ENCODE results near the gene AP1S1. TPM values are rescaled to one million over a fixed set of nuclear protein-coding genes. Genes with fewer than 3 reads are reported as not detected.
A peak's percentile ranks its signal among the peaks of the same experiment; 100 is the strongest.

The AP1S1 gene
- total and polyA plus RNA-seq, 2 of the 13 experiments (the other 11 are each of a cell fraction or from before 2014, with no cell fraction given): 57.5 to 68.1 TPM

- TF ChIP-seq, protein P1, sequence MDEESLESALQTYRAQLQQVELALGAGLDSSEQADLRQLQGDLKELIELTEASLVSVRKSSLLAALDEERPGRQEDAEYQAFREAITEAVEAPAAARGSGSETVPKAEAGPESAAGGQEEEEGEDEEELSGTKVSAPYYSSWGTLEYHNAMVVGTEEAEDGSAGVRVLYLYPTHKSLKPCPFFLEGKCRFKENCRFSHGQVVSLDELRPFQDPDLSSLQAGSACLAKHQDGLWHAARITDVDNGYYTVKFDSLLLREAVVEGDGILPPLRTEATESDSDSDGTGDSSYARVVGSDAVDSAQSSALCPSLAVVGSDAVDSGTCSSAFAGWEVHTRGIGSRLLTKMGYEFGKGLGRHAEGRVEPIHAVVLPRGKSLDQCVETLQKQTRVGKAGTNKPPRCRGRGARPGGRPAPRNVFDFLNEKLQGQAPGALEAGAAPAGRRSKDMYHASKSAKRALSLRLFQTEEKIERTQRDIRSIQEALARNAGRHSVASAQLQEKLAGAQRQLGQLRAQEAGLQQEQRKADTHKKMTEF (CRISPR knock-in tag; IDR thresholded peaks at IDR 0.05): peak; percentile 30; the same call in 1 of the 2 replicates
- TF ChIP-seq KDM5A (IDR thresholded peaks at IDR 0.05; ENCODE audit: borderline replicate concordance, low read length) (peak; percentile 70; the same call in 1 of the 2 replicates), NBN (conservative IDR thresholded peaks at IDR 0.05) (no peak), ZNF619 (CRISPR knock-in tag; IDR thresholded peaks at IDR 0.05) (no peak), CENPT (CRISPR knock-in tag; IDR thresholded peaks at IDR 0.05; ENCODE audit: low read depth) (no peak), ZZZ3 (CRISPR knock-in tag; IDR thresholded peaks at IDR 0.05; ENCODE audit: borderline replicate concordance) (no peak), ZNF12 (CRISPR knock-in tag; IDR thresholded peaks at IDR 0.05) (no peak), ZNF383 (CRISPR knock-in tag; IDR thresholded peaks at IDR 0.05; ENCODE audit: borderline replicate concordance) (no peak), PCBP1 (IDR thresholded peaks at IDR 0.05; ENCODE audit: borderline replicate concordance, low read depth, low read length) (0 out of 2 replicates have a peak, but pooled peaks have one; percentile 12), BHLHE40 (IDR thresholded peaks at IDR 0.05; ENCODE audit: low read length) (peak; percentile 14; the same call in 1 of the 2 replicates), FOXA1 (IDR thresholded peaks at IDR 0.05) (no peak), FOXA1 (CRISPR knock-in tag; IDR thresholded peaks at IDR 0.05) (no peak), KLF16 (CRISPR knock-in tag; IDR thresholded peaks at IDR 0.05) (peak in 1 of 2 experiments; percentile 41; a peak in 1 of 4 replicates), ZNF670 (CRISPR knock-in tag; IDR thresholded peaks at IDR 0.05; ENCODE audit: borderline replicate concordance) (no peak), SAP130 (CRISPR knock-in tag; IDR thresholded peaks at IDR 0.05; ENCODE audit: low read depth) (peak; percentile 83), REL (CRISPR knock-in tag; conservative IDR thresholded peaks at IDR 0.05) (0 out of 2 replicates have a peak, but pooled peaks have one; percentile 16), TBX2 (CRISPR knock-in tag; IDR thresholded peaks at IDR 0.05; ENCODE audit: borderline replicate concordance) (peak; percentile 45; the same call in 1 of the 2 replicates), ZNF331 (CRISPR knock-in tag; IDR thresholded peaks at IDR 0.05) (0 out of 2 replicates have a peak, but pooled peaks have one; percentile 36), NONO (IDR thresholded peaks at IDR 0.05) (no peak), NONO (CRISPR knock-in tag; conservative IDR thresholded peaks at IDR 0.05) (peak; percentile 81), NFIB (CRISPR knock-in tag; IDR thresholded peaks at IDR 0.05; ENCODE audit: borderline replicate concordance) (no peak), ETV5 (CRISPR knock-in tag; IDR thresholded peaks at IDR 0.05; ENCODE audit: borderline replicate concordance) (peak; percentile 12; the same call in 1 of the 2 replicates), ZC3H13 (CRISPR knock-in tag; IDR thresholded peaks at IDR 0.05) (peak; percentile 40; the same call in 1 of the 2 replicates), ZNF124 (CRISPR knock-in tag; IDR thresholded peaks at IDR 0.05) (0 out of 2 replicates have a peak, but pooled peaks have one; percentile 24)
- TF ChIP-seq, protein P2, sequence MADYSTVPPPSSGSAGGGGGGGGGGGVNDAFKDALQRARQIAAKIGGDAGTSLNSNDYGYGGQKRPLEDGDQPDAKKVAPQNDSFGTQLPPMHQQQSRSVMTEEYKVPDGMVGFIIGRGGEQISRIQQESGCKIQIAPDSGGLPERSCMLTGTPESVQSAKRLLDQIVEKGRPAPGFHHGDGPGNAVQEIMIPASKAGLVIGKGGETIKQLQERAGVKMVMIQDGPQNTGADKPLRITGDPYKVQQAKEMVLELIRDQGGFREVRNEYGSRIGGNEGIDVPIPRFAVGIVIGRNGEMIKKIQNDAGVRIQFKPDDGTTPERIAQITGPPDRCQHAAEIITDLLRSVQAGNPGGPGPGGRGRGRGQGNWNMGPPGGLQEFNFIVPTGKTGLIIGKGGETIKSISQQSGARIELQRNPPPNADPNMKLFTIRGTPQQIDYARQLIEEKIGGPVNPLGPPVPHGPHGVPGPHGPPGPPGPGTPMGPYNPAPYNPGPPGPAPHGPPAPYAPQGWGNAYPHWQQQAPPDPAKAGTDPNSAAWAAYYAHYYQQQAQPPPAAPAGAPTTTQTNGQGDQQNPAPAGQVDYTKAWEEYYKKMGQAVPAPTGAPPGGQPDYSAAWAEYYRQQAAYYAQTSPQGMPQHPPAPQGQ (CRISPR knock-in tag; IDR thresholded peaks at IDR 0.05; ENCODE audit: borderline replicate concordance): no peak
These were observed at the start of gene AP1S1 (continued) for GRCh38 chr7:101153969-101154692.

All from HepG2 (cell line).